Kidney glomerular epithelial cell (primary cell): ENCODE measurements around the gene PTX3.

Source experiments
- DNase-seq: peaks from one replicate; lab custom pipeline; 2025; lab: John Stamatoyannopoulos, UW

Gene PTX3

GRCh38 chr3:157423337-157423736 is 13.3 kb upstream of the PTX3 start:
- DNase-seq = no peak

GRCh38 chr3:157427901-157428300 is 8.7 kb upstream of the PTX3 start:
- DNase-seq = no peak

DNA sequence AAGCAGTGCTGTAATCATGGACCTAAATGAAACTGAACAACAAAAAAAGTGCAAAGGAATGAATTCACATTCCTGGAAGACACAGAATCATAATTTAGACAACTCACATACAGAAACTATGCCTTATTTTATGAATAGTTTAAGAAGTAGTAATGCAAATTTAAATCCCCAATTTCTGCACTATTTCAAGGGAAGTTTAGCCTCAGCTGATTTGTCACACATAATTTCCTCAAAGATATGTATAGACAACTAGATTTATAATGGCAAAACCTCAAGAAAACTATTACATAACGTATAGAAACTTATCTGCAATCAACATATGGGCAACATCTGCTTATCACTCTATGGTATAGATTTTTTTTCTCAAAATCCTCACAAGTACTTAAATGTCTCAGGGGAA is 7.8 kb upstream of the PTX3 start:
- no peak for DNase-seq

- no peak for DNase-seq
These were observed 6.9 kb upstream of the PTX3 start for GRCh38 chr3:157429708-157430107.

DNA sequence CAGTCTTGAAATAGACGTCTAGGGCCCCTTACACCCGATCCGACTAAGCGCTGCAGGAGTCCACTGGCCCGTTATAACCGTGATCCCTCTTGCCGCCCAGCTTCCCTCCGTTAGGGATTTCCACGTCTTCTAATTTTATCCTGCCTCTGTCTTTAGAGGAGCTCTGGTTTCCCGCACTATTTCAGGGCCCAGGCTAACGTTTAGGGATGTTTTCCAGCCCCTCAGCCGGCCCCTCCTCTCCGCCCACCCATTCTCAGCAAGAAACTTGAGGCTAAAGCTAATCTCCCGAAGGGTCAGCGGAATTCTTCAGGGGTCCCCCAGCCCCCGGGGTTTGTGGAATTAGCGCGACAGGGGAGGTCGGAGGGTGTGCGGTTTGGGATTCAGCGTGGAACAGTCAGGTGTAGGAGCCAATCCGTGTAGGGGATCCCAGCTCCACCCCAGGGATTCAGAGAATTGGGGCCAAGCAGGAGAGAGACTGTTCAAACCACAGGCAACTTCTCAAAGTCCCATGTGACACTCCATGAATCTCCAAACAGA is 1.6 kb downstream of the PTX3 start:
- DNase-seq = no peak

DNA sequence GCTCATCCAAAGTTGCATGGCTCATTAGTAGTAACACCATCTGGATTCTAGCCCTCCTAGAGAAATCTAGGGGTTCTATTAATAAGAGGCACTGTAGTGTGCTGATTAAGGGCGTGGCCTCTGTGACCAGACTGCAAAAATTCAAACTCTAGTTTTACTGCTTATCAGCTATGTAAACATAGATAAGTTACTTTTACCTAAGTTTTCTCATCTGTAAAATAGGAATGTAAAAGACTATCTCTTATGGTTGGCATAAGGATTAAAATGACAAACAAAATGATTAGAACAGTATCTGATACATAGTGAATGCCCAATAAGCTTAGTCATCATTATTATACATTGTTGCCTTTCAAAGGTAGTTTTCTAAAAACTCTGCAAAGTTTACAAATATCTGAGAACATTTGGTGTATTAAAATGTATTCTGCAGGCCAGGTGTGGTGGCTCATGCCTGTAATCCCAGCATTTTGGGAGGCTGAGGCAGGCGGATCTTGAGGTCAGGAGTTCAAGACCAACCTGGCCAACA is 4.5 kb downstream of the PTX3 start:
- DNase-seq = no peak

DNA sequence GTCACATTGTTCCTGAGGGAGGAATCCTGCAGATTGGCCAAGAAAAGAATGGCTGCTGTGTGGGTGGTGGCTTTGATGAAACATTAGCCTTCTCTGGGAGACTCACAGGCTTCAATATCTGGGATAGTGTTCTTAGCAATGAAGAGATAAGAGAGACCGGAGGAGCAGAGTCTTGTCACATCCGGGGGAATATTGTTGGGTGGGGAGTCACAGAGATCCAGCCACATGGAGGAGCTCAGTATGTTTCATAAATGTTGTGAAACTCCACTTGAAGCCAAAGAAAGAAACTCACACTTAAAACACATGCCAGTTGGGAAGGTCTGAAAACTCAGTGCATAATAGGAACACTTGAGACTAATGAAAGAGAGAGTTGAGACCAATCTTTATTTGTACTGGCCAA is 6.1 kb downstream of the PTX3 start:
- DNase-seq = no peak

DNA sequence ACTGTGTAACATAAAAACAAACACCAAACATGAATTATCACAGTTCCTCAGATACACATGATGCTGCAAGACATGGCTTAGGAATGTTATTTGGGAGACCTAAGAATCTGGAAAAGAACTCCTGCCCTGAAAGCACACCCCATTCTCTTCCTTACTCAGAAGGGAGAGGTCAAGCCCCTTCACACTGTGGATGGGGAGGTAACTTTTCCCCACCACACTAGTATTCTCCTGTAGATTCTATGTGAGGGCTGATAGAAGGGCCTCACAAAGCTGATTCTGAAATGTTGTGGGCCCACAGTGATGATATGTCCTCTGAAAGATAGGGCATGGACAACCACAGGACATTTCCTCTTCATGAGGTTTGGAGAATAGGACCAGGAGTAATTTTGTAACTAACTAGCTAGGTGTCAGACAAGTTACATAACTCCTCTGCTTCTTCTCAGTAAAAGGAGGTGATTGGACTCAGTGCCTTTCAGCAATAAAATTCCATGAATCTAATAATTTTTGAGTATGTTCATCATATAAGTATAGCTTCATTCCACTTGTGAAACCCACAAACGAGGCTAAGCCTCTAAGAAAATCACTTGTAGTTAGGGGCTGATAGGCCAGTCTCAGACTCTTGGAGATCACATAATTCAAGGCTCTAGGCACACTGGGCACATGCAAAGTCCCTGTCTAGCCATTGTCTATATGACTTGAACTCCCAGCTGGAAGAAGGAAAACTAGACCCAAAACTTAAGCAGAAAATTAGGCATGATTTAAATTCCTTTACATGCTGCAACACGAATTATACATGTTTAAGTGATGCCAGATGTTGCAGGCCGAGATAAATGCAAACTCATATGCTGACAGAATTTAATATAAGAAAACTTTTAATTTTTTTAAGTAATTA is 7.5 kb downstream of the PTX3 start:
- no peak for DNase-seq

DNA sequence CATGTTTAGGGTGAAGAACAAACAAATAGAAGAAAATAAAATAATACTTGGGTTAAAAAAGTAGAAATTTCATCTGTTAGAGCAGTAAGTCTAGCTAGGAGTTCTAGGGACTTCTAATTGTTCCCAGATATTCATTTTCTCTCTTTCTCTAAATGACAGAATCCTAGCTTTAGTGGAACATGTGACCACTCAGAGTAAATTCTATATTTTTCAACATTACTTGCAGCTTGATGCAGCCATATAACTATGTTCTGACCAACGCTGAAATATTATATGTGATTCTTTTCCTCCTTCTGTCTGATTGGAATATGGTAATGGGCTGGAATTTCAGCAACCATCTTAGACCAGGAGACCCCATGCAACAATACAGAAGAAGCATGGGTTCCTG is 8.1 kb downstream of the PTX3 start:
- no peak for DNase-seq

GRCh38 chr3:157445857-157446256 is 9.2 kb downstream of the PTX3 start:
- no peak for DNase-seq

- DNase-seq = peak; percentile 56
These were observed 10.5 kb downstream of the PTX3 start for GRCh38 chr3:157447026-157447694.

GRCh38 chr3:157452097-157452496 is 15.4 kb downstream of the PTX3 start:
- no peak for DNase-seq

- DNase-seq = no peak
These were observed 17.2 kb downstream of the PTX3 start for GRCh38 chr3:157453824-157454223.

GRCh38 chr3:157459706-157460105 is 23.1 kb downstream of the PTX3 start:
- no peak for DNase-seq

DNA sequence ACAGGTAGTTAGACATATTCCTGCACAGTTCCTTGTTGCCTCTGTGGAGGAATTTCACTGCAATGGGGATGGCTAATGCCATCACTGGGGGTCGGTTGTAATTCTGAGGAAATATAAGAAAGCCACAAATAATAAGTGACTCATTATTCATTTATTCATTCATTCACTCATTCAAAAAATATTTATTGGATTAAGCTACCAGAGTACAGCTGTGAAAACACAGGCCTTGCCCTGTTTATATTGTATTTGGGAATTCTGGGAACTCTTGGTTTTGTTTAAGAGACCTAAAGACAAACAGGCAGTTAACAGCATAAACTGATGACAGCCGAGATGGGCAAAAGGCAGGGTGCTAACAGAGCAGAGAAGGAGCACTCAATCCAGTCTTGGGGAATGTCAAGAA is 23.6 kb downstream of the PTX3 start:
- DNase-seq = peak; percentile 16

DNA sequence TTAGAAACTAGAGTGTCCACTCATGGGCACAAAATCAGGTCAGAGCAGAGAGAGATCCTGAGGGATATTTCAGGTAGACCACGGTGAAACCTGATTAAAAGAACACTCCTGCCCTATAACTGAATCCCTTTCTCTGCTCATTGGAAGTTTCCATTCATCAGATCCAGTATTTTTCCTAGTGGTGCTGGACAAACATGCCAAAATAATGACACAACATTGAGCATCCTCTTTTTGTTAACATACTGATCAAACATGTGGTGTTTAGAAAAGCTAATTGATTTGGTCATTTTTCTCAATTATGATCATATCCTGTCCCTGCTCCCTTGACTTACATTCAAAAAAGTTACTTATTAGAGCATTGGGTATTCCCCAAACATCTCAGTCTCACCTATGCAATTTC is 27.2 kb downstream of the PTX3 start:
- no peak for DNase-seq

- DNase-seq = no peak
These were observed 27.7 kb downstream of the PTX3 start for GRCh38 chr3:157464321-157464720.

DNA sequence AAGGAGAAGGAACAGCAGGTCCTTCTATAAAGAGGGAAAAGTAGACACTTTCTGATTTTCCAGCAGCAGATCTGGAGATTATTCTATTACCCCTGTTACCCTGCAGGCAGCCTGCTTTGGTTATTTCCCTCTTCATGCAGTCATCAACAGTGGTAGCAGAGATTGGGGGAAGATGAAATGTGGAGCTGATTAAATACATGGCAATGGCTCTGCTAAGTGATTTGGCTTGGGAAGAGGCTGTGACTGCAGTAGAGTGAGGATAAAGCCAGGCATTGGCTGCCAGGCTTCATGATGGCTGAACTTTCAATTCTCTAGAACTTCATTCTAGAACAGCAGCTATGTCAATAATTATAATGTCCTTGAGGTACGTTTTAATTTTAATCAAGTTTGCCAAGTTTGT is 29.1 kb downstream of the PTX3 start:
- no peak for DNase-seq

- DNase-seq = no peak
These were observed 30.6 kb downstream of the PTX3 start for GRCh38 chr3:157467200-157467599.

DNA sequence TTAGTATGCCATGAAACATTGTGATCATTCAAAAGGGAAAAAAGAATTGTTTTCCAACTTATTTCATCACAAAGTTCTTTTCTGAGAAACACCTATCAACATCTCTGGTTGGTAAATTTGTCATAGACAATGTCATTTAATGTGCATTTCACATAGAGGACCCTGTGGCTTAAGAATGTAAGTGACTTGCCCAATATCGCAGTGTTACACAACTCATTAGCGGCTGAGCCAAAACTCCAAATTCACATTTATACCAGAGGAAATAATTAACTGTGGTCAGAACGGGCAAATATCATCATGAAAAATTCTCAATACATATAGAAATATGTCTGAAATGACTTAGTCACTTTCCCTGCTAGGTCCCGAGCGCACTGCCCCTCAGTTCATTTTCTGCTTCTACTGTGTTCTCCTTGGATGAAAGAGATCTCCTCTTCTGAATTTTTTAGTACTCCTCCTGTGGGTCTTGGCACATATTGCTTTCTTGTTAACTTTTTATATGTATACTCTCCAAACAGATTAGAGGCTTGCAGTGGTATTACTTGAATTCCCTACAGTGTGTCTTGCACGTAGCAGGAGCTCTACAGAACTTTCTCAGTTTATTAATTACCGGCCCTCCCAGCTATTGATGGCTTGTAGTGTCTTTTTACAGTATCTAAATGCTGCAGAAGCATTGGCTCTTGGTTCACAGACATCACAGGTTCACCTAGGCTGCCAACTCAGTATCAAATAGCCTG is 33.1 kb downstream of the PTX3 start:
- no peak for DNase-seq

DNA sequence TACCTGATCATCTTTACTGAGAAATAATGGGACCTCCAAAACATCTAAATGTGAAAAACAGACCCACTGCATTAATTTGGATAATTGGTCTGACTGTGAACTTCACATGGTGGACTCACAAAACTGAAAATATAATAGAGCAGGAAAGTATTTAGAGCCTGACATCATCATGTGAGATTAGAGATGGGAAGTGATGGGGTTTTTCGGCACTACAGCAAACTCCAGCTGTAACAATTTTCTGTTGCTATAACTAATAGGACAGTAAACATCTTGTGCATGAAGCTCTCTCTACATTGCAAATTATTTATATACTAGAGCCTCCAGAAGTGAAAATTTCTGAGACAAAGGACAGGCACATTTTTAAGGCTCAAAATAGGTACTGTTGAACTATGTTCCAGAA is 34.4 kb downstream of the PTX3 start:
- no peak for DNase-seq

DNA sequence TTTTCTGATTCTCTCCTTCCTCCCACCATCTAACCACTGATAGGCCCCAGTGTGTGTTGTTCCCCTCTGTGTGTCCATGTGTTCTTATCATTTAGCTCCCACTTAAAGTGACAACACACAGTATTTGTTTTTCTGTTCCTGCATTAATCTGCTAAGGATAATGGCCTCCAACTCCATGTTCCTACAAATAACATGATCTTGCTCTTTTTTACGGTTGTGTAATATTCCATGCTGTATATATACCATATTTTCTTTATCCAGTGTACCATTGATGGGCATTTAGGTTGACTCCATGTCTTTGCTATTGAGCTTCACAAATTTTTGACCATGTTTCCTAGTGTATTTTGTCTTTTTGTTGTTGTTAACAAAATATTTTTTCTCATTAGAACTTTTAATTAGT is 36.0 kb downstream of the PTX3 start:
- DNase-seq = no peak
